CD4-positive, alpha-beta T cell treated with Interleukin-6 at 100 ng/mL for 8 hours (primary cell): ENCODE data around the gene HIVEP2.
A peak's percentile ranks its signal among the peaks of the same experiment; 100 is the strongest.

Experiments used
- DNase-seq: peaks from one replicate; pipeline ENCODE4 v3.0.0-alpha.2; 2020; ENCODE audit warnings: mixed read lengths, low spot score

HIVEP2 gene

GRCh38 chr6:142857796-142858555 is 87.0 kb downstream of the HIVEP2 start:
- DNase-seq, result no peak

GRCh38 chr6:142857233-142857761 is 87.7 kb downstream of the HIVEP2 start:
- DNase-seq, result peak; percentile 49

GRCh38 chr6:142856624-142857232 is 88.2 kb downstream of the HIVEP2 start:
- peak; percentile 49 for DNase-seq

GRCh38 chr6:142855893-142856623 is 88.9 kb downstream of the HIVEP2 start:
- peak; percentile 40 for DNase-seq

- no peak for DNase-seq
Measured at GRCh38 chr6:142854589-142855488, 90.1 kb downstream of the HIVEP2 start.

GRCh38 chr6:142853244-142854180 is 91.5 kb downstream of the HIVEP2 start:
- DNase-seq, result no peak

GRCh38 chr6:142851601-142852000 is 93.4 kb downstream of the HIVEP2 start:
- DNase-seq, result no peak

GRCh38 chr6:142850679-142851423 is 94.1 kb downstream of the HIVEP2 start:
- DNase-seq, result peak; percentile 52

GRCh38 chr6:142848976-142849375 is 96.0 kb downstream of the HIVEP2 start:
- no peak for DNase-seq

GRCh38 chr6:142848156-142848555 is 96.8 kb downstream of the HIVEP2 start:
- no peak for DNase-seq

GRCh38 chr6:142846883-142847287 is 98.1 kb downstream of the HIVEP2 start:
- DNase-seq, result no peak

GRCh38 chr6:142846459-142846831 is 98.5 kb downstream of the HIVEP2 start:
- DNase-seq, result no peak

- peak; percentile 71 for DNase-seq
Measured at GRCh38 chr6:142845624-142846458, 99.1 kb downstream of the HIVEP2 start.

- peak; percentile 45 for DNase-seq
Measured at GRCh38 chr6:142845143-142845571, 99.8 kb downstream of the HIVEP2 start.

GRCh38 chr6:142844065-142844755 is 100.8 kb downstream of the HIVEP2 start:
- DNase-seq, result no peak

- DNase-seq, result no peak
Measured at GRCh38 chr6:142843361-142843760, 101.6 kb downstream of the HIVEP2 start.

- DNase-seq, result peak; percentile 78
Measured at GRCh38 chr6:142842418-142843261, 102.3 kb downstream of the HIVEP2 start.
